Caco-2 (cell line): ENCODE results near the gene LRBA. TPM values are rescaled to one million over a fixed set of nuclear protein-coding genes. Genes with fewer than 3 reads are reported as not detected.

Experiments used
- BruUV-seq: library from RNA; stranded (reverse); fragments of 400-500 nt; replicated peaks from 2 replicates; lab custom pipeline; 2021; lab: Mats Ljungman, UMichigan
- CTCF ChIA-PET: fragments of 300-600 bp; sonication (Branson Sonifier 250); formaldehyde crosslinking; loops from one replicate; lab custom pipeline; 2022; ENCODE audit warnings: antibody characterized with exemption; lab: Charles Lee
- POLR2A ChIA-PET: fragments of 300-600 bp; sonication (Branson Sonifier 250); formaldehyde crosslinking; loops from one replicate; lab custom pipeline; 2022; ENCODE audit warnings: antibody characterized with exemption; lab: Charles Lee
- DNase-seq, 2 experiments: peaks; one replicate each; pipeline versions ENCODE4 v3.0.0 to v3.0.0-alpha.2; 2020 to 2022
- H3K27me3 ChIP-seq: replicated peaks from 2 replicates; pipeline ENCODE4 v1.6.0; 2011; ENCODE audit warnings: low read length; ENCODE audit not compliant: control insufficient read depth, insufficient read depth
- H3K36me3 ChIP-seq: 2 replicates; pipeline ENCODE4 v1.5.1; 2011; ENCODE audit warnings: low read length; ENCODE audit not compliant: control insufficient read depth, insufficient read depth
- H3K4me1 ChIP-seq: fragments of 250-450 bp; sonication (Bioruptor Pico); 2 replicates; pipeline ENCODE4 v1.5.1; 2020; ENCODE audit warnings: mild to moderate bottlenecking
- H3K4me3 ChIP-seq: 2 replicates; pipeline ENCODE4 v1.5.1; 2011; ENCODE audit warnings: low read depth, mild to moderate bottlenecking, control low read depth, low read length
- H3K9me3 ChIP-seq: fragments of 250-450 bp; sonication (Bioruptor Pico); 2 replicates; pipeline ENCODE4 v1.5.1; 2020; ENCODE audit warnings: mild to moderate bottlenecking, moderate library complexity
- H3K27ac Mint-ChIP-seq: one replicate; pipeline ENCODE4 v1.8.0; 2022; ENCODE audit warnings: mixed read lengths; ENCODE audit not compliant: unreplicated experiment
- H3K27me3 Mint-ChIP-seq: one replicate; pipeline ENCODE4 v1.8.0; 2022; ENCODE audit warnings: mixed read lengths; ENCODE audit not compliant: insufficient read depth, unreplicated experiment
- H3K36me3 Mint-ChIP-seq: one replicate; pipeline ENCODE4 v1.8.0; 2022; ENCODE audit warnings: mild to moderate bottlenecking, mixed read lengths; ENCODE audit not compliant: insufficient read depth, unreplicated experiment
- H3K4me1 Mint-ChIP-seq: one replicate; pipeline ENCODE4 v1.8.0; 2022; ENCODE audit warnings: low read depth, mixed read lengths; ENCODE audit not compliant: unreplicated experiment
- H3K4me3 Mint-ChIP-seq: one replicate; pipeline ENCODE4 v1.8.0; 2022; ENCODE audit warnings: mild to moderate bottlenecking, moderate library complexity, mixed read lengths; ENCODE audit not compliant: unreplicated experiment
- H3K9me3 Mint-ChIP-seq: one replicate; pipeline ENCODE4 v1.8.0; 2022; ENCODE audit warnings: mixed read lengths; ENCODE audit not compliant: unreplicated experiment
- intact Hi-C: fragments of 100-400 bp; cut with micrococcal nuclease; formaldehyde crosslinking; loops from one replicate; pipeline ENCODE4 v1.10.0; 2022; ENCODE audit not compliant: unreplicated experiment
- total RNA-seq: library from RNA; stranded (reverse); gene quantifications from 2 replicates; pipeline ENCODE4 v1.2.3, GENCODE V29; 2022
- TF ChIP-seq, protein P1 (sequence below), 2 experiments: fragments of 200-600 bp in 1 of 2; IDR thresholded peaks; 1 replicate in 1 of 2; 2 replicates in 1 of 2; pipeline versions ENCODE4 v1.5.1 to v1.8.0; 2011 to 2022; ENCODE audit warnings: antibody characterized with exemption in 1 of 2, control low read depth in 1 of 2, inconsistent platforms in 1 of 2, low read depth in 1 of 2, low read length in 1 of 2, mild to moderate bottlenecking in 1 of 2, moderate library complexity in 1 of 2; ENCODE audit not compliant: insufficient read depth in 1 of 2, severe bottlenecking in 1 of 2, unreplicated experiment in 1 of 2

Gene LRBA
- total RNA-seq, 1 experiment from 2014 or later: 53.2 TPM

DNA sequence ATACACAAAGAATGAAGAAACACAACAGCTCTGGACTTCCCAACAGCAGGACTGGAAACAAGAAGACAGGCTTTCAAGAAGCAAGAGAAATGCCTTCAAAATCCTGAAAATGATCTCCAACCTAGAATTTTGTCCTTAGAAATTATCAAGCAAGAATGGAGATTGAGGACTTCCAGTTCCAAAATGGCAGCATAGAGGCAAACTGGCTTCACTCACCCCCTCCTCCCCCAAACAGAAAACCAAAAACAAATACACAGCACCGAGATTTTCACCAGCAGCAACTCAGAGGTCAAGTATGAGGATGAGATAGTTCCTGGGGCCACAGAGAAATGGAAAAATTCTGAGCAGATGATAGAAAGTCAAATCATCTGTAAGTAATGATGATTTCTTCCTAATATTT lies 40.5 kb upstream of the LRBA start:
- intact Hi-C loops: no loop called here
- Mint-ChIP-seq H3K27ac (no peak overlapping the region), H3K36me3 (no peaks in the 10 kb centered on the region), H3K4me1 (no peaks in the 10 kb centered on the region), H3K27me3 (no peaks in the 10 kb centered on the region), H3K4me3 (no peak overlapping the region), H3K9me3 (no peaks in the 10 kb centered on the region)
- TF ChIP-seq, protein P1, sequence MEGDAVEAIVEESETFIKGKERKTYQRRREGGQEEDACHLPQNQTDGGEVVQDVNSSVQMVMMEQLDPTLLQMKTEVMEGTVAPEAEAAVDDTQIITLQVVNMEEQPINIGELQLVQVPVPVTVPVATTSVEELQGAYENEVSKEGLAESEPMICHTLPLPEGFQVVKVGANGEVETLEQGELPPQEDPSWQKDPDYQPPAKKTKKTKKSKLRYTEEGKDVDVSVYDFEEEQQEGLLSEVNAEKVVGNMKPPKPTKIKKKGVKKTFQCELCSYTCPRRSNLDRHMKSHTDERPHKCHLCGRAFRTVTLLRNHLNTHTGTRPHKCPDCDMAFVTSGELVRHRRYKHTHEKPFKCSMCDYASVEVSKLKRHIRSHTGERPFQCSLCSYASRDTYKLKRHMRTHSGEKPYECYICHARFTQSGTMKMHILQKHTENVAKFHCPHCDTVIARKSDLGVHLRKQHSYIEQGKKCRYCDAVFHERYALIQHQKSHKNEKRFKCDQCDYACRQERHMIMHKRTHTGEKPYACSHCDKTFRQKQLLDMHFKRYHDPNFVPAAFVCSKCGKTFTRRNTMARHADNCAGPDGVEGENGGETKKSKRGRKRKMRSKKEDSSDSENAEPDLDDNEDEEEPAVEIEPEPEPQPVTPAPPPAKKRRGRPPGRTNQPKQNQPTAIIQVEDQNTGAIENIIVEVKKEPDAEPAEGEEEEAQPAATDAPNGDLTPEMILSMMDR (IDR thresholded peaks at IDR 0.05; ENCODE audit: insufficient read depth in 1 of 2, low read depth in 1 of 2, low read length in 1 of 2, severe bottlenecking in 1 of 2, unreplicated experiment in 1 of 2): no peak
- Histone ChIP-seq H3K9me3 (no peaks in the 10 kb centered on the region), H3K27me3 (no peaks in the 10 kb centered on the region), H3K36me3 (no peaks in the 10 kb centered on the region), H3K4me3 (no peak overlapping the region), H3K4me1 (no peaks in the 10 kb centered on the region)
- no peak for DNase-seq
- ChIA-PET POLR2A (no interaction called here), CTCF (interaction anchor here (0.7 kb wide), 1 partner anchor 45 kb away, joined by 3 read pairs; no protein-coding TSS in a partner anchor)
- BruUV-seq: no TSS peak

DNA sequence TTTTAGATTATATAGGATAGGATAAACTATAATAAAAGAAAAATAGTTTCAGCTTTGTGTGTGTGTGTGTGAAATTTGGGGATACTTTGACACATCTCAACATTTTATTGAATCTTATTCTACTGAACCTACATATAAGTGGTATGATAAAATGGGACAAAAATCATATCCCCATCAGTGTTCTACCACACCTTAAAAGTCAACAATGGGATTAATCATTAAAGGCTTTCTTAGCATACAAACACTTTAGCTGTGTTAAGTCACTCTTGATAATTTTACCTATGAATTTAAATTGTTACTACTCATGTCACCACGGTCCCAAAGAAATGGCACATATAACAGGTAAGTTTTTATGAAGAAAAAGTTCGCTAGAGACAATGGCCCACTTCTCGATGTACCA lies 37.7 kb upstream of the LRBA start:
- Mint-ChIP-seq H3K27me3 (no peaks in the 10 kb centered on the region), H3K9me3 (no peaks in the 10 kb centered on the region), H3K4me3 (no peak overlapping the region), H3K4me1 (no peaks in the 10 kb centered on the region), H3K27ac (no peak overlapping the region), H3K36me3 (no peaks in the 10 kb centered on the region)
- Histone ChIP-seq H3K27me3 (no peaks in the 10 kb centered on the region), H3K9me3 (no peaks in the 10 kb centered on the region), H3K4me1 (no peaks in the 10 kb centered on the region), H3K4me3 (no peak overlapping the region), H3K36me3 (no peaks in the 10 kb centered on the region)
- POLR2A ChIA-PET: no interaction called here
- no TSS peak for BruUV-seq
- CTCF ChIA-PET: no interaction called here
- intact Hi-C loops: no loop called here
- TF ChIP-seq, protein P1 (IDR thresholded peaks at IDR 0.05; ENCODE audit: insufficient read depth in 1 of 2, low read depth in 1 of 2, low read length in 1 of 2, severe bottlenecking in 1 of 2, unreplicated experiment in 1 of 2): no peak
- DNase-seq: no peak

DNA sequence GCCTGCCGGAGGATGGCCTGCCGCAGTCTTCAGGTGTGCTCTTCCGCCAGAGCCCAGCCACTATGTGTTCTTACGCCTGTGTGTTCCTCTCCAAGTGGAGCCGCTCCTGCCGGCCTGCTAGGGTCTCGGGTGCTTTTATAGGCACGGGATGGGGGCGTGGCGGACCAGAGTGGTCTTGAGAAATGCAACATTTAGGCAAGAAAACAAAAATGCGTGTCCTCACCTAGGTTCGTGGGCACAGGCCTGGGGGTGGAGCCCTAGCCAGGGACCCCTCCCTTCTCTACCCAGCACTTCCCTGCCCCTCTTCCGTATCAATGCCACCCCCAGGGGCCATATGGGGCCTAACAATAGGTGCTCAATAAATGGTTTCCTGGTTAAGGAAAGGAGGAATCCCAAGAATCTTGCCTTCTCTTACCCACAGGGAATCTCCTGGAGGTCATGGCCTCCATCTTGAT lies 34.4 kb upstream of the LRBA start:
- Mint-ChIP-seq H3K36me3 (no peaks in the 10 kb centered on the region), H3K4me3 (no peak overlapping the region), H3K27ac (no peak overlapping the region), H3K4me1 (peaks cover 7% of the 10 kb centered on the region), H3K27me3 (no peaks in the 10 kb centered on the region), H3K9me3 (no peaks in the 10 kb centered on the region)
- BruUV-seq: no TSS peak
- ChIA-PET POLR2A (no interaction called here), CTCF (no interaction called here)
- Histone ChIP-seq H3K4me1 (no peaks in the 10 kb centered on the region), H3K4me3 (no peak overlapping the region), H3K9me3 (no peaks in the 10 kb centered on the region), H3K27me3 (no peaks in the 10 kb centered on the region), H3K36me3 (no peaks in the 10 kb centered on the region)
- DNase-seq: no peak
- intact Hi-C loops: no loop called here
- TF ChIP-seq, protein P1 (IDR thresholded peaks at IDR 0.05; ENCODE audit: insufficient read depth in 1 of 2, low read depth in 1 of 2, low read length in 1 of 2, severe bottlenecking in 1 of 2, unreplicated experiment in 1 of 2): no peak
